Measurements from ENCODE around the gene NAP1L5.

Gene NAP1L5, protein sequence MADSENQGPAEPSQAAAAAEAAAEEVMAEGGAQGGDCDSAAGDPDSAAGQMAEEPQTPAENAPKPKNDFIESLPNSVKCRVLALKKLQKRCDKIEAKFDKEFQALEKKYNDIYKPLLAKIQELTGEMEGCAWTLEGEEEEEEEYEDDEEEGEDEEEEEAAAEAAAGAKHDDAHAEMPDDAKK

DNA sequence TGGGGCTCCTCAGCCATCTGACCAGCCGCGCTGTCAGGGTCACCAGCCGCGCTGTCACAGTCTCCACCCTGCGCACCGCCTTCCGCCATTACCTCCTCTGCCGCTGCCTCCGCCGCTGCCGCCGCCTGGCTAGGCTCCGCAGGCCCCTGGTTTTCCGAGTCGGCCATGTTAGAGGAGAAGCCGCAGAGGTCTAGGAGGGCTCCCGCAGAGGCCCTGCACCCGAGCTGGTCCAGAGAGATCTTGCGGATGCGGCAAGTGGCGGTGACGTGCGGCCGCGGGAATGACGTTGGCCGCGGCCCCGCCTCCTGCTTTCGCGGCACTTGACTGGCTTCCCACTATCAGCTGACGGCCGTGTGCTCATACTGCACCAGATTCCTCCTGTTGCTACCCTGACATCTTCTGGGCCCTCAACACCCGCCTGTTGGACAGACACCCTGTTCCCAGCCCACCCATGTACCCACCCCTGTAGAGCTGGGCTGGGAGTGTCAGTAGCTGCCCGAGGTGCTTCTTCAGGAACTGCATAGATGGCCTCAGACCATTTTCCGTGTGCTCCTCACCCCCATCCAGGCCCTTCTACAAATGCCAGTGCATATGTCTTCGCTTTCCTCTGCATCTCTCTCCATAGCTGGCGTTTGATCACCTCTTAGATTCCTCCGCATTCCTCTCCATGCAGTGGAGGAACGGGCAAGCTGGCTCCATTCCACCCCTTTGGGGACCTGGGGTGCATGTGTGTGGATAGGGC, at the start of gene NAP1L5:
TSS of gene NAP1L5 (minus strand) at position 242 of the 742 bp plus-strand sequence. CDS start at position 167, 75 bp downstream.
- peak in 10 of 14 donors; percentile 17 to 80 (median 46) for DNase-seq

- DNase-seq = no peak
Measured at GRCh38 chr4:88747351-88747750, 49.7 kb upstream of the NAP1L5 start.

DNA sequence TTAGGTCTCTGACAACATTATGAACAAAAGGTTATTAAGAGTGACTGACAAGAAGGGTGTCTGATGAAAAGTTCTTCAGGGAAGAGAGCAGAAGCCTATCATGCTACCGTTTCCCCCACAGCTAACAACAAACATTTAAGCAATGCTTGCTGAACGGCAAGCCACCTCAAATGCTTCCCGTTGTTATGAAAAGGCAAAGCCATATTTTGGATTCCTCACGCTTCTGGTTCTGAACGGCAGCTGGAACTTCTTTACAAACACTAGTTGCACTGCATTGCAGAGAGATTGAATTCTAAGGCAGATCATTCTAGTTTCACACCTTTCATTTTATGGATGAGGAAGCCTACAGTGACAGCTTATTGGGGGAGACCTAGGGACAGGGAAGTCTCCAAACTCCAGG, 48.6 kb upstream of the NAP1L5 start:
- no peak for DNase-seq

GRCh38 chr4:88745581-88746163, 48.0 kb upstream of the NAP1L5 start:
- DNase-seq = peak in 1 of 14 donors; percentile 79

- no peak for DNase-seq
Measured at GRCh38 chr4:88745175-88745574, 47.5 kb upstream of the NAP1L5 start.

- DNase-seq = peak in 1 of 14 donors; percentile 44
Measured at GRCh38 chr4:88744609-88745008, 47.0 kb upstream of the NAP1L5 start.

DNA sequence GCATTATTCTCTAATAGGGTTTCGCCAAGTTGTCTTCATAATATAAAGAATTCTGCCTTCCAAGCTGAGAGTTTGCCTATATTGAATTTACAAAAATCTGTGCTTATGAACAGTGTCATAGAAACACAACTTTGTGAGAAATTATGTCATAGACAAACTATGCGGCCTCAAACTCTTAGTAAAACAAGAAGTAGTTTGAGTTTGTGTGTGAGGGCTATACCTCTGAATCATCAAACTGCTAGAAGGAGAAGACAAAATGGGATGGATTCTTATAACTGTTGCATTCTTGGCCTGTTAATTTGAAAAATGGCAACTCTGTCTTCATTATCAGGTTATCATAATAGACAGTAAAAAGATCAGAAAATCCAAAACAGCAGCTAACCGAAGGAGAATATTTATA, 46.1 kb upstream of the NAP1L5 start:
- no peak for DNase-seq

- no peak for DNase-seq
Measured at GRCh38 chr4:88742561-88742960, 44.9 kb upstream of the NAP1L5 start.

- peak in 1 of 14 donors; percentile 45 for DNase-seq
Measured at GRCh38 chr4:88738180-88738579, 40.6 kb upstream of the NAP1L5 start.

GRCh38 chr4:88737307-88737941, 39.8 kb upstream of the NAP1L5 start:
- peak in 1 of 14 donors; percentile 57 for DNase-seq

DNA sequence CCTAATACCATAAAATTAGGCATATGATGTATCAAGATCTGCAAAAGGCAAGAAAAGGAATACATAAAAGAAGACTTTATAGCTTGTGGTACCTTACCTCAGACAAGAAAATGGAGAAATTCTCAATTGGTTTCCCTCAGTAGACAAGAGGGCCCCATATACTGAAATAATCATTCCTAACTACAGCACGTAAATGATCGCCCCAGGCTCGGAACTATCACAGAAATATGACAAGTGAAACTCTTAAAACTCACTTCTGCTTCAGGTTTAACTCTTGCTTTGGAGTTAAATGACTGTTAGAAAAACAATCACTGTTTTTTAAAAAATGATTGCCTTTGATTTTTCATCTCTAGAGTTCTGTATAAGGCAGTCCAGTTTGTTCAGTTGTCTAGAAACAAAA, 38.6 kb upstream of the NAP1L5 start:
- DNase-seq = no peak

DNA sequence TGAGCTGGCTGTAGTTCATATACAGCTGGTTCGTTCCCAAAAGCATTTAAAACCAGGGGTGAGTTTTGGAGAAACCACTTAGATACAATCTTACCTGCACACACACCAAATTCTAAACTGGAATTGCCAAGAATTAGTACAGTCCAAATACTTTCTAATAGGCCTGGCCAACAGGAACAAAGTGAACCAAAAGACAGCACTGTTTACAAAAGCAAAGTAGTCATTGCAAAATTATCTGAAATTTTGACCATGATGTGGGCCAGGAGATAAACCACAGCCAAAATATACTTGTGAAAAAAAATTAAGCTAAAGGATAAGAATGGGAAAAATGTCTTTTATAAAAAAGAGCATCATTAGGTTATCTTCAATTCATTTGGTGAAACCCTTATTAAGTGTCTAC, 37.9 kb upstream of the NAP1L5 start:
- DNase-seq = no peak

DNA sequence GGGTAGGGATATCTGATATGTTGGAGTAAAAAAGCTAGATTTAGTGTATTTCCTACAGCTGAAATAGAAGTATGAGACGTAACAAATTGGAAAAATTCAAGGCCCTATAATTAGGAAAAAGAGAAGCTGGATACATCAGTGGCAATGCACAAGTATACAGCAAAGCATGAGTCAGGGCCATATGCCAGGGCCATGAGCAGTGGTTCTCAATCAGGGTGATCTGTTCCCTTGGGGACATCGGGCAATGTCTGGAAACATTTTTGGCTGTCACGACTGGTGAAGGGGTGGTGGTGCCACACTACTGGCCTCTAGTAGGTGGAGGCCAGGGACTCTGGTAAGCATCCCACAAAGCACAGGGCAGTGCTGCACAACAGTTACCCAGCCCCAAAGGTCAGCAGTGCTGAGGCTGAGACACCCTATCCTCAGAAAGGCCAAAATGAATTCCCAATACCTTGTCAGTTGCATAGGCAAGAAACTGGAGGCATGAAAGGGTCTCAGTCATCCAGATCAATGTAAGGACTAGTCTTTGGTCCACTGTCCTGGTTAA, 36.8 kb upstream of the NAP1L5 start:
- DNase-seq = no peak

- DNase-seq = no peak
Measured at GRCh38 chr4:88732714-88733368, 35.2 kb upstream of the NAP1L5 start.

DNA sequence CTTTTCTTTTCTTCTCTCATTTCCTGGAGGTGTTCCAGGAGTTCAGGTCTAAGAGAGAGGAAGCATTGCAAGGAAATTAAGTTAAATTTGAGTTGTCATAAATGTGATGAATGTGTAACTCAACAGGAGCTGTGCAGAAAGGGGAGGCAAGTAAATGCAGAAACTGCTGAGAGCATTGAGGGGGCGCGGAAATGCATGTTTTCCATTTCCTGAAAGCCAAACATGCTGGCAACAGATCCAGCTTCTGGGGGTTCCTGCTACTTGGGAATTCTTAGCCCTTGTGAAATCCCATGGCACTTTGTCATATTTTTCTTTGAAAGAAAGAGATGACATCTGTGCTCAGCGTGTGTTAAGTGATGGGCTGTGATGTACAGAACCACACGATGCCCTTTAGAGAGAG, 33.8 kb upstream of the NAP1L5 start:
- no peak for DNase-seq

DNA sequence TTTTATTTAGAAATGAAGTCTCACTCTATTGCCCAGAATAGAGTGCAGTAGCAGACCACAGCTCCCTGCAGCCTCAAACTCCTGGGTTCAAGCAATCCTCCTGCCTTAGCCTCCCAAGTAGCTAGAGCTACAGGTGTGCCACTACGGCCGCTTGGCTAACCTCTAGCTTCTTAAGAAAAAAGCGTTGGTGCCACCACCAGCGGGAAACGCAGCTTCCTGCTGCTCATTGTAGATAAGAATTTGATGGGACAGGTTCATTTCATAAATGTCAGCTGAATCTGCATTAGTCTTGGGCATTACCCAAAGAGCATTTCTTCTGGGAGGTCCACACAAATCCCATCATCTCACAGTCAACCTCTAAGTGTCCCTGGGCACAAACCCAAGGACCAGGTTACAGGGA, 33.2 kb upstream of the NAP1L5 start:
- no peak for DNase-seq

- peak in 1 of 14 donors; percentile 26 for DNase-seq
Measured at GRCh38 chr4:88729146-88729760, 31.6 kb upstream of the NAP1L5 start.

GRCh38 chr4:88728146-88728545, 30.5 kb upstream of the NAP1L5 start:
- DNase-seq = peak in 8 of 14 donors; percentile 14 to 46 (median 28)

- no peak for DNase-seq
Measured at GRCh38 chr4:88725986-88726385, 28.4 kb upstream of the NAP1L5 start.

GRCh38 chr4:88725143-88725542, 27.5 kb upstream of the NAP1L5 start:
- no peak for DNase-seq

GRCh38 chr4:88724406-88724805, 26.8 kb upstream of the NAP1L5 start:
- DNase-seq = peak in 1 of 14 donors; percentile 28

- DNase-seq = peak in 1 of 14 donors; percentile 44
Measured at GRCh38 chr4:88722828-88723227, 25.2 kb upstream of the NAP1L5 start.
